H1 (cell line): Measurements from ENCODE around the gene IFI16. TPM values are rescaled to one million over a fixed set of nuclear protein-coding genes. Genes with fewer than 3 reads are reported as not detected.

Experiments
- CTCF ChIA-PET: fragments of 300-600 bp; sonication (Branson Sonifier 250); formaldehyde crosslinking; loops from one replicate; lab custom pipeline; 2021; ENCODE audit not compliant: partially characterized antibody; lab: Charles Lee
- POLR2A ChIA-PET: fragments of 300-600 bp; sonication (Branson Sonifier 250); formaldehyde crosslinking; loops from one replicate; lab custom pipeline; 2021; ENCODE audit warnings: inconsistent platforms; ENCODE audit not compliant: partially characterized antibody; lab: Charles Lee
- DNase-seq, 2 experiments: peaks; one replicate each; pipeline versions ENCODE4 v3.0.0 to v3.0.0-alpha.2; 2010 to 2022; ENCODE audit warnings: low spot score in 2 of 2, low read depth in 1 of 2, mixed read lengths in 1 of 2
- FAIRE-seq: peaks from 2 replicates; lab custom pipeline; 2011; peaks lifted over from hg19 to GRCh38; lab: Jason Lieb, UNC
- H2AFZ ChIP-seq: 2 replicates; pipeline ENCODE4 v1.8.1; 2012; ENCODE audit warnings: low read length, inconsistent platforms
- H2AK5ac ChIP-seq: 2 replicates; pipeline ENCODE4 v1.6.1; 2013; ENCODE audit warnings: low read depth, low read length
- H2BK120ac ChIP-seq: replicated peaks from 2 replicates; pipeline ENCODE3; 2013; ENCODE audit warnings: low read depth, low read length, inconsistent platforms
- H2BK12ac ChIP-seq: 2 replicates; pipeline ENCODE4 v1.6.1; 2013; ENCODE audit warnings: low read depth, low read length
- H2BK15ac ChIP-seq: 2 replicates; pipeline ENCODE4 v1.6.1; 2013; ENCODE audit warnings: low read length
- H2BK20ac ChIP-seq: 2 replicates; pipeline ENCODE4 v1.6.1; 2013; ENCODE audit warnings: low read length
- H2BK5ac ChIP-seq: 2 replicates; pipeline ENCODE4 v1.6.1; 2013; ENCODE audit warnings: low read depth, low read length
- H3K14ac ChIP-seq: 2 replicates; pipeline ENCODE4 v1.6.1; 2013; ENCODE audit warnings: inconsistent platforms; ENCODE audit not compliant: insufficient read length
- H3K18ac ChIP-seq: 2 replicates; pipeline ENCODE4 v1.6.1; 2013; ENCODE audit warnings: low read length; ENCODE audit errors: extremely low read depth
- H3K23ac ChIP-seq: 2 replicates; pipeline ENCODE4 v1.6.1; 2013; ENCODE audit warnings: inconsistent platforms; ENCODE audit not compliant: insufficient read length
- H3K23me2 ChIP-seq: 2 replicates; pipeline ENCODE4 v1.6.1; 2013; ENCODE audit warnings: low read depth, low read length
- H3K27ac ChIP-seq: 2 replicates; pipeline ENCODE4 v1.6.1; 2011; ENCODE audit warnings: low read depth, low read length, inconsistent platforms
- H3K27me3 ChIP-seq, 4 experiments: replicated peaks in 1 of 4; 1 replicate in 1 of 4; 2 replicates in 3 of 4; pipeline versions ENCODE4 v1.6.1 to v1.8.1; 2011 to 2013; ENCODE audit warnings: low read length in 3 of 4, mild to moderate bottlenecking in 3 of 4, inconsistent platforms in 2 of 4, mixed read lengths in 2 of 4, moderate library complexity in 1 of 4; ENCODE audit not compliant: control insufficient read depth in 3 of 4, insufficient read depth in 3 of 4; ENCODE audit errors: extremely low read depth in 1 of 4
- H3K36me3 ChIP-seq, 4 experiments: 2 replicates each; pipeline versions ENCODE4 v1.6.1 to v1.8.1; 2011 to 2013; ENCODE audit warnings: mild to moderate bottlenecking in 4 of 4, low read length in 3 of 4, moderate library complexity in 2 of 4, control low read depth in 1 of 4, inconsistent platforms in 1 of 4; ENCODE audit not compliant: insufficient read depth in 4 of 4, control insufficient read depth in 2 of 4
- H3K4ac ChIP-seq: replicated peaks from 2 replicates; pipeline ENCODE3; 2013; ENCODE audit warnings: low read length, low read depth, mixed read lengths, inconsistent platforms; ENCODE audit not compliant: insufficient read length
- H3K4me1 ChIP-seq, 4 experiments: replicated peaks in 1 of 4; 1 replicate in 1 of 4; 2 replicates in 3 of 4; pipeline versions ENCODE4 v1.6.1 to v1.8.1; 2011 to 2013; ENCODE audit warnings: low read length in 3 of 4, inconsistent platforms in 2 of 4, mixed read lengths in 1 of 4; ENCODE audit not compliant: insufficient read depth in 4 of 4, control insufficient read depth in 3 of 4
- H3K4me2 ChIP-seq, 2 experiments: 2 replicates each; pipeline versions ENCODE4 v1.6.1 to v1.8.1; 2011 to 2013; ENCODE audit warnings: low read depth in 2 of 2, low read length in 2 of 2, control low read depth in 1 of 2, inconsistent platforms in 1 of 2, mild to moderate bottlenecking in 1 of 2; ENCODE audit not compliant: insufficient read depth in 1 of 2
- H3K4me3 ChIP-seq, 4 experiments: fragments of 200-600, 300-600 bp in 1 of 4; sonication (generic), shearing (Covaris generic), sonication (Bioruptor Twin) in 1 of 4; 2 replicates each; pipeline versions ENCODE4 v1.5.1 to v1.8.1; 2011 to 2016; ENCODE audit warnings: low read length in 4 of 4, low read depth in 3 of 4, control low read depth in 2 of 4, inconsistent platforms in 2 of 4, mild to moderate bottlenecking in 2 of 4, mixed read lengths in 1 of 4, moderate library complexity in 1 of 4; ENCODE audit not compliant: insufficient read depth in 2 of 4; ENCODE audit errors: extremely low read depth in 1 of 4
- H3K56ac ChIP-seq: replicated peaks from 2 replicates; pipeline ENCODE3; 2013; ENCODE audit warnings: low read depth, mild to moderate bottlenecking, mixed read lengths, low read length, inconsistent platforms; ENCODE audit not compliant: insufficient read length
- H3K79me1 ChIP-seq: 2 replicates; pipeline ENCODE4 v1.6.1; 2013; ENCODE audit warnings: low read depth, low read length, control low read depth
- H3K79me2 ChIP-seq, 2 experiments: 2 replicates each; pipeline versions ENCODE4 v1.6.1 to v1.8.1; 2012 to 2013; ENCODE audit warnings: low read length in 2 of 2, mild to moderate bottlenecking in 2 of 2, inconsistent platforms in 1 of 2; ENCODE audit not compliant: insufficient read depth in 2 of 2, control insufficient read depth in 1 of 2
- H3K9ac ChIP-seq, 4 experiments: replicated peaks in 1 of 4; 1 replicate in 1 of 4; 2 replicates in 3 of 4; pipeline versions ENCODE4 v1.6.1 to v1.8.1; 2011 to 2013; ENCODE audit warnings: low read depth in 3 of 4, low read length in 3 of 4, control low read depth in 2 of 4, mild to moderate bottlenecking in 2 of 4, moderate library complexity in 2 of 4, inconsistent platforms in 1 of 4; ENCODE audit errors: extremely low read depth in 1 of 4
- H3K9me3 ChIP-seq, 2 experiments: 2 replicates each; pipeline versions ENCODE4 v1.6.1 to v1.8.1; 2012 to 2013; ENCODE audit warnings: mild to moderate bottlenecking in 2 of 2, moderate library complexity in 2 of 2, control low read depth in 1 of 2, inconsistent platforms in 1 of 2, low read depth in 1 of 2, low read length in 1 of 2, mixed read lengths in 1 of 2; ENCODE audit not compliant: insufficient read depth in 2 of 2
- H4K20me1 ChIP-seq, 2 experiments: replicated peaks in 1 of 2; 2 replicates each; pipeline versions ENCODE3 to v1.8.1; 2011 to 2013; ENCODE audit warnings: inconsistent platforms in 2 of 2, low read length in 2 of 2, mild to moderate bottlenecking in 1 of 2; ENCODE audit not compliant: insufficient read depth in 2 of 2, control insufficient read depth in 1 of 2
- H4K5ac ChIP-seq: 2 replicates; pipeline ENCODE4 v1.6.1; 2013; ENCODE audit warnings: low read length, low read depth, mixed read lengths, inconsistent platforms; ENCODE audit not compliant: insufficient read length
- H4K8ac ChIP-seq: 2 replicates; pipeline ENCODE4 v1.8.0; 2013; ENCODE audit warnings: mild to moderate bottlenecking, moderate library complexity, low read length, inconsistent platforms; ENCODE audit not compliant: insufficient read depth; ENCODE audit errors: extremely low read depth
- H4K91ac ChIP-seq: replicated peaks from 2 replicates; pipeline ENCODE3; 2013; ENCODE audit warnings: low read length, mixed read lengths, inconsistent platforms; ENCODE audit not compliant: insufficient read length
- CEBPB ChIP-seq: IDR thresholded peaks from 2 replicates; pipeline ENCODE4 v1.6.1; 2012; ENCODE audit warnings: low read depth, low read length
- EZH2 ChIP-seq: fragments of 200-600 bp; sonication (generic); IDR thresholded peaks from 2 replicates; pipeline ENCODE4 v1.7.1; 2012; ENCODE audit warnings: low read depth, mild to moderate bottlenecking, moderate library complexity, low read length, inconsistent platforms; ENCODE audit not compliant: severe bottlenecking
- RAD21 ChIP-seq, 2 experiments: IDR thresholded peaks in 1 of 2; conservative IDR thresholded peaks in 1 of 2; 2 replicates each; pipeline ENCODE4 v1.6.1; 2011; ENCODE audit warnings: low read depth in 2 of 2, low read length in 2 of 2, improper control_type of control experiment in 1 of 2, inconsistent platforms in 1 of 2, mild to moderate bottlenecking in 1 of 2, moderate library complexity in 1 of 2
- RNF2 ChIP-seq: fragments of 200-900, 300-1000 bp; sonication (generic); IDR thresholded peaks from 2 replicates; pipeline ENCODE4 v1.7.1; 2016; ENCODE audit warnings: borderline replicate concordance, low read depth, mild to moderate bottlenecking, antibody characterized with exemption, low read length; ENCODE audit not compliant: poor library complexity, severe bottlenecking; ENCODE audit errors: missing control alignments
- RXRA ChIP-seq: IDR thresholded peaks from 2 replicates; pipeline ENCODE4 v1.6.1; 2011; ENCODE audit warnings: low read depth, mild to moderate bottlenecking, low read length, moderate library complexity; ENCODE audit not compliant: insufficient read depth
- SIN3A ChIP-seq, 2 experiments: IDR thresholded peaks in 1 of 2; conservative IDR thresholded peaks in 1 of 2; 2 replicates each; pipeline ENCODE4 v1.6.1; 2011 to 2012; ENCODE audit warnings: low read length in 2 of 2, improper control_type of control experiment in 1 of 2, low read depth in 1 of 2, mild to moderate bottlenecking in 1 of 2
- SP1 ChIP-seq: IDR thresholded peaks from 2 replicates; pipeline ENCODE4 v1.6.1; 2011; ENCODE audit warnings: low read depth, low read length
- SP4 ChIP-seq: IDR thresholded peaks from 2 replicates; pipeline ENCODE4 v1.6.1; 2012; ENCODE audit warnings: low read length, inconsistent platforms
- TAF1 ChIP-seq: IDR thresholded peaks from 2 replicates; pipeline ENCODE4 v1.6.1; 2011; ENCODE audit warnings: mild to moderate bottlenecking, low read depth, low read length
- TBP ChIP-seq: IDR thresholded peaks from 2 replicates; pipeline ENCODE4 v1.6.1; 2011; ENCODE audit warnings: low read depth, low read length, improper control_type of control experiment
- TCF12 ChIP-seq: IDR thresholded peaks from 2 replicates; pipeline ENCODE4 v1.6.1; 2011; ENCODE audit warnings: low read depth, mild to moderate bottlenecking, low read length
- ZNF274 ChIP-seq: IDR thresholded peaks from 2 replicates; pipeline ENCODE4 v1.7.0; 2012; ENCODE audit warnings: low read length, borderline replicate concordance; ENCODE audit errors: extremely low read depth
- WGBS, 2 experiments: shearing (Covaris generic) in 1 of 2; methylation state at CpG; one replicate each; pipeline versions ENCODE4 v1.1.6 to v1.1.7; 2013 to 2015; ENCODE audit warnings: low lambda C conversion rate in 2 of 2, mixed read lengths in 2 of 2, inconsistent platforms in 1 of 2, low coverage in 1 of 2, missing lambda C conversion rate in 1 of 2; ENCODE audit not compliant: insufficient replicate concordance in 2 of 2, insufficient coverage in 1 of 2, insufficient read length in 1 of 2; ENCODE audit errors: extremely low coverage in 1 of 2, missing lambda C conversion rate in 1 of 2; 5-methylcytosine and 5-hydroxymethylcytosine counted together
- polyA plus RNA-seq, 7 experiments: library from polyadenylated mRNA; depleted of rRNA in 3 of 7; stranded (reverse) in 5 of 7; unstranded in 2 of 7; fragments of >200 nt in 5 of 7; fragments of 200-250 nt in 2 of 7; gene quantifications; 1 replicate in 5 of 7; 2 replicates in 1 of 7; 4 replicates in 1 of 7; pipeline versions ENCODE4 v1.2.1 to v1.2.3, GENCODE V29; 2011 to 2013; ENCODE audit warnings: missing spikeins in 2 of 7, mixed read lengths in 2 of 7
- total RNA-seq: library from RNA; stranded (reverse); fragmentation: NEBNext Ultra II Directional; extraction: Animal tissue kit (Norgen Biotek cat#: 25700); gene quantifications from 2 replicates; pipeline ENCODE4 v1.2.1, GENCODE V29; 2021

Gene IFI16
- total and polyA plus RNA-seq, 2 of the 8 experiments (the other 6 are each of a cell fraction or from before 2014, with no cell fraction given) = 0.63 to 0.74 TPM

- Histone ChIP-seq H4K20me1 (no peaks in the 10 kb centered on the region), H3K4me1 (peaks cover 2 to 21% (median 15%) of the 10 kb centered on the region in 4 experiments; a peak in 5 of 7 replicates), H3K4ac (no peak overlapping the region), H3K4me3 (no peak overlapping the region), H3K4me2 (no peak overlapping the region), H3K18ac (no peak overlapping the region), H3K56ac (no peak overlapping the region), H2BK5ac (no peak overlapping the region), H2BK15ac (no peak overlapping the region), H3K36me3 (no peaks in the 10 kb centered on the region), H3K9ac (no peak overlapping the region)
- no peak for DNase-seq
- 89% methylated on average over 2 of the region's 2 CpGs; no CpG with 5 or more reads in 1 of the 2 experiments for WGBS, 2 experiments
- TF ChIP-seq CEBPB (no peak), SIN3A (conservative IDR thresholded peaks at IDR 0.05 in 1 of 2, IDR thresholded peaks at IDR 0.05 in 1 of 2; ENCODE audit: low read depth in 1 of 2, low read length in 2 of 2) (no peak), SP1 (no peak), TBP (no peak), SP4 (no peak), TCF12 (no peak), ZNF274 (no peak), RNF2 (no peak), EZH2 (no peak), TAF1 (no peak), RAD21 (IDR thresholded peaks at IDR 0.05 in 1 of 2, conservative IDR thresholded peaks at IDR 0.05 in 1 of 2; ENCODE audit: low read depth in 2 of 2, low read length in 2 of 2) (no peak), RXRA (no peak)
- TF ChIP-seq, all 59 proteins: peak for 0
- Histone ChIP-seq H4K91ac (no peak overlapping the region), H3K9me3 (no peaks in the 10 kb centered on the region), H2AFZ (no peak overlapping the region), H3K27me3 (peaks cover 1 to 16% (median 14%) of the 10 kb centered on the region in 4 experiments; a peak in 5 of 7 replicates), H4K5ac (no peak overlapping the region), H2BK20ac (no peak overlapping the region), H3K79me2 (no peaks in the 10 kb centered on the region), H3K23me2 (0 out of 2 replicates have a peak, but pooled peaks cover 4% of the 10 kb centered on the region), H3K79me1 (no peaks in the 10 kb centered on the region), H2AK5ac (no peak overlapping the region), H2BK120ac (no peak overlapping the region), H3K14ac (no peak overlapping the region), H3K27ac (no peak overlapping the region), H4K8ac (no peak overlapping the region), H2BK12ac (no peak overlapping the region), H3K23ac (no peak overlapping the region)
- ChIA-PET POLR2A (no interaction called here), CTCF (no interaction called here)
- no peak for FAIRE-seq
These were observed 420 bp upstream of the IFI16 start for GRCh38 chr1:159009287-159009686.
